ENCODE results near the gene ZNF207. TPM values are rescaled to one million over a fixed set of nuclear protein-coding genes. Genes with fewer than 3 reads are reported as not detected.

The ZNF207 gene
- total RNA-seq, 1 experiment from 2014 or later: 215 TPM

DNA sequence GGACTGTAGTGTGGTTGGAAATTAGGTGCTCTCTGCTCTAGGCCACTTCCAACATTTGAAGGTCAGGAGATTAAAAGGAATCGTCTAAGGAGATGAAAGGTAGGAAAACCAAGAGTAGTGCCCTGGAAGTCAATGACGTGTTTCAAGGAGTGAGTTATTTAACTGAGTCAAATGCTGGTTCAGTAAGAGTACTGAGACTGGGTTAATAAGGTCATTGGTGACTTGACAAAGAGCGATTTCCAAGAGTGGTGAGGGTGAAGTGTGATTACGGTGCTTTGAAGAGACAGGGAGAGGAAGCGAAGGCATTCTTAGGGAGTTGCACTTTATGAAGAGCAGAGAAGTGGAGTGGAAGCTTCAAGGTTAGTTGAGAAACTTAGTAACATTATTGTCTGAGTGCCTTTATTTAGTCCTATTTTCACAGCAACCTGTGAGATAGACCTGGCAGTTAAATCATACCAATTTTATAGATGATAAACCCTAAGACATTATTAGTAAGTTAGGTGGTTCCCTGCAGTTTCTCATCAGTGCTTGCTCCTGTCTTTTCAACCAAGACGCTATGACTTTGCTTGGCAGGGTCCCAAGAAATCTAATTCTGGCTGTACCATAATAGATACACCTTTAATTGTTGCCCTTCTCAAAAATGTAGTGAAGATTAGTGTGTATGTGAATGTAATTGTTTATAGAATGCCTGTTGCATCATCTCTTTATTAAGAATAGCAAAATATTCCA lies 5.9 kb downstream of the ZNF207 start:
- H3K36me3 ChIP-seq (ENCODE audit: control insufficient read depth, insufficient read depth, low read length): peaks cover 38% of the 10 kb centered on the region
- ChIA-PET CTCF (no interaction called here), POLR2A (no interaction called here)
- in situ Hi-C loops (cut with HindIII; ENCODE audit: low pct_unique_long_range_greater_than_20kb, low sequenced_read_pairs): no loop called here
- no TSS peak for BruUV-seq (replicated peaks)
- H3K27me3 ChIP-seq (ENCODE audit: control insufficient read depth, insufficient read depth, low read length): no peaks in the 10 kb centered on the region
- H3K27ac ChIP-seq (ENCODE audit: low read length): peak overlapping the region; percentile 36; the same call in 1 of the 2 replicates
- no peak for DNase-seq (ENCODE audit: low read depth, low spot score)
- ATAC-seq: no peak
- intact Hi-C loops (cut with micrococcal nuclease; ENCODE audit: unreplicated experiment): no loop called here
- H3K4me1 ChIP-seq (ENCODE audit: control insufficient read depth, insufficient read depth, low read length): peaks cover 22% of the 10 kb centered on the region
- H3K9me3 ChIP-seq (ENCODE audit: control insufficient read depth, insufficient read depth, low read depth, low read length): no peaks in the 10 kb centered on the region
- TF ChIP-seq, protein P1, sequence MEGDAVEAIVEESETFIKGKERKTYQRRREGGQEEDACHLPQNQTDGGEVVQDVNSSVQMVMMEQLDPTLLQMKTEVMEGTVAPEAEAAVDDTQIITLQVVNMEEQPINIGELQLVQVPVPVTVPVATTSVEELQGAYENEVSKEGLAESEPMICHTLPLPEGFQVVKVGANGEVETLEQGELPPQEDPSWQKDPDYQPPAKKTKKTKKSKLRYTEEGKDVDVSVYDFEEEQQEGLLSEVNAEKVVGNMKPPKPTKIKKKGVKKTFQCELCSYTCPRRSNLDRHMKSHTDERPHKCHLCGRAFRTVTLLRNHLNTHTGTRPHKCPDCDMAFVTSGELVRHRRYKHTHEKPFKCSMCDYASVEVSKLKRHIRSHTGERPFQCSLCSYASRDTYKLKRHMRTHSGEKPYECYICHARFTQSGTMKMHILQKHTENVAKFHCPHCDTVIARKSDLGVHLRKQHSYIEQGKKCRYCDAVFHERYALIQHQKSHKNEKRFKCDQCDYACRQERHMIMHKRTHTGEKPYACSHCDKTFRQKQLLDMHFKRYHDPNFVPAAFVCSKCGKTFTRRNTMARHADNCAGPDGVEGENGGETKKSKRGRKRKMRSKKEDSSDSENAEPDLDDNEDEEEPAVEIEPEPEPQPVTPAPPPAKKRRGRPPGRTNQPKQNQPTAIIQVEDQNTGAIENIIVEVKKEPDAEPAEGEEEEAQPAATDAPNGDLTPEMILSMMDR (IDR thresholded peaks at IDR 0.05): no peak
- TF ChIP-seq POLR2AphosphoS5 (IDR thresholded peaks at IDR 0.05; ENCODE audit: low read depth, low read length) (peak; percentile 65; the same call in 1 of the 2 replicates), TCF7L2 (IDR thresholded peaks at IDR 0.05; ENCODE audit: low read depth, low read length) (no peak), SIN3A (IDR thresholded peaks at IDR 0.05; ENCODE audit: borderline replicate concordance, insufficient read depth, low read depth, low read length) (no peak)
- TF ChIP-seq, protein P2, sequence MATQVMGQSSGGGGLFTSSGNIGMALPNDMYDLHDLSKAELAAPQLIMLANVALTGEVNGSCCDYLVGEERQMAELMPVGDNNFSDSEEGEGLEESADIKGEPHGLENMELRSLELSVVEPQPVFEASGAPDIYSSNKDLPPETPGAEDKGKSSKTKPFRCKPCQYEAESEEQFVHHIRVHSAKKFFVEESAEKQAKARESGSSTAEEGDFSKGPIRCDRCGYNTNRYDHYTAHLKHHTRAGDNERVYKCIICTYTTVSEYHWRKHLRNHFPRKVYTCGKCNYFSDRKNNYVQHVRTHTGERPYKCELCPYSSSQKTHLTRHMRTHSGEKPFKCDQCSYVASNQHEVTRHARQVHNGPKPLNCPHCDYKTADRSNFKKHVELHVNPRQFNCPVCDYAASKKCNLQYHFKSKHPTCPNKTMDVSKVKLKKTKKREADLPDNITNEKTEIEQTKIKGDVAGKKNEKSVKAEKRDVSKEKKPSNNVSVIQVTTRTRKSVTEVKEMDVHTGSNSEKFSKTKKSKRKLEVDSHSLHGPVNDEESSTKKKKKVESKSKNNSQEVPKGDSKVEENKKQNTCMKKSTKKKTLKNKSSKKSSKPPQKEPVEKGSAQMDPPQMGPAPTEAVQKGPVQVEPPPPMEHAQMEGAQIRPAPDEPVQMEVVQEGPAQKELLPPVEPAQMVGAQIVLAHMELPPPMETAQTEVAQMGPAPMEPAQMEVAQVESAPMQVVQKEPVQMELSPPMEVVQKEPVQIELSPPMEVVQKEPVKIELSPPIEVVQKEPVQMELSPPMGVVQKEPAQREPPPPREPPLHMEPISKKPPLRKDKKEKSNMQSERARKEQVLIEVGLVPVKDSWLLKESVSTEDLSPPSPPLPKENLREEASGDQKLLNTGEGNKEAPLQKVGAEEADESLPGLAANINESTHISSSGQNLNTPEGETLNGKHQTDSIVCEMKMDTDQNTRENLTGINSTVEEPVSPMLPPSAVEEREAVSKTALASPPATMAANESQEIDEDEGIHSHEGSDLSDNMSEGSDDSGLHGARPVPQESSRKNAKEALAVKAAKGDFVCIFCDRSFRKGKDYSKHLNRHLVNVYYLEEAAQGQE (IDR thresholded peaks at IDR 0.05; ENCODE audit: insufficient read depth in 1 of 2, low read depth in 2 of 2, low read length in 1 of 2): no peak
- H3K4me3 ChIP-seq (ENCODE audit: low read depth in 2 of 2, low read length in 2 of 2): no peak overlapping the region

DNA sequence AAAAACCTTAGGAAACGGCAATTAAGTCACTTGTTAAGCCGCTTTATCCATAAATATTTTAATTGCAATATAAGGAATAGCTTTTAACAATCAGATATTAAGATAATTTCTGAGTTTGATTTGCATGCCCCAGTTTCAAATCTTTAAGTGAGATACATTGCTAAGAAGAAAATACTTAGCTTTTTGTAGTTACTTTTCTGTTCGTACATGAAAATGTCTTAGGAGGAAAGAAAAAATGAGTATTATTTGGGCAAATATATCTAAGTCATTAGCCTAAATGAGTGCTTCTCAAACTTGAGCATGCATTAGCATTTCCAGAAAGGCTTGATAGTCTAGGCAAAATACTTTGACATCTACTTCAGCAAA lies 6.4 kb downstream of the ZNF207 start:
- in situ Hi-C loops (cut with HindIII; ENCODE audit: low pct_unique_long_range_greater_than_20kb, low sequenced_read_pairs): no loop called here
- no TSS peak for BruUV-seq (replicated peaks)
- H3K27ac ChIP-seq (ENCODE audit: low read length): no peak overlapping the region; the same call in 1 of the 2 replicates

More for the DNA sequence above, 6.4 kb downstream of the ZNF207 start:
- TF ChIP-seq, protein P2 (IDR thresholded peaks at IDR 0.05; ENCODE audit: insufficient read depth in 1 of 2, low read depth in 2 of 2, low read length in 1 of 2): no peak
- TF ChIP-seq, protein P1 (IDR thresholded peaks at IDR 0.05): no peak
- no peak for TF ChIP-seq SIN3A (IDR thresholded peaks at IDR 0.05; ENCODE audit: borderline replicate concordance, insufficient read depth, low read depth, low read length)
- no peak for TF ChIP-seq TCF7L2 (IDR thresholded peaks at IDR 0.05; ENCODE audit: low read depth, low read length)
- TF ChIP-seq POLR2AphosphoS5 (IDR thresholded peaks at IDR 0.05; ENCODE audit: low read depth, low read length): no peak
- CTCF ChIA-PET: no interaction called here
- peaks cover 43% of the 10 kb centered on the region for H3K36me3 ChIP-seq (ENCODE audit: control insufficient read depth, insufficient read depth, low read length)
- POLR2A ChIA-PET: no interaction called here
- ATAC-seq: no peak
- intact Hi-C loops (cut with micrococcal nuclease; ENCODE audit: unreplicated experiment): no loop called here
- H3K4me3 ChIP-seq (ENCODE audit: low read depth in 2 of 2, low read length in 2 of 2): no peak overlapping the region
- DNase-seq (ENCODE audit: low read depth, low spot score): no peak
- no peaks in the 10 kb centered on the region for H3K27me3 ChIP-seq (ENCODE audit: control insufficient read depth, insufficient read depth, low read length)
- H3K9me3 ChIP-seq (ENCODE audit: control insufficient read depth, insufficient read depth, low read depth, low read length): no peaks in the 10 kb centered on the region
- peaks cover 22% of the 10 kb centered on the region for H3K4me1 ChIP-seq (ENCODE audit: control insufficient read depth, insufficient read depth, low read length)

All from Panc1 (cell line).